Measurements from ENCODE around the gene DPP10. TPM values are rescaled to one million over a fixed set of nuclear protein-coding genes. Genes with fewer than 3 reads are reported as not detected.

DPP10 gene
- total RNA-seq, 4 donors from 2014 or later: 1.9 to 4.6 (median 3.9) TPM

DNA sequence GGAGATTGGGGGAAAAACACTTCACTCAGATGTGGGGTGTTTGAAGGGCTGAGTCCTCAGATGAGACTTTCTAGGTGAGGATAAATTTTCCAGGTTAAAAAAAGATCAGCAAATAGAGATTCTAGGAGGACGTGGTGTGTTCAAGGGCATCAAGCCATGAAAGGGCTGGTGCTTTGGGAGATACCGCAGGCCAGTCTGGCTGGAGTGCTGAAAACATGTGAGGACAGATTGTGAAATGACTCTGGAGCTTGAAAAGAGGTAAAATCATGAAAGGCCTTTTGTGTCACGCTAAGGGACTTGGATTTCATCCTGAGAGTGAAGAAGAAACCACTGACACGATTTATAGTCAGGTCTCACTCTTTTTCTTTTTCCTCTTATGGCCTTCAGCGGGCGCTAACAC is 320.5 kb downstream of the DPP10 start:
- WGBS, 2 donors (ENCODE audit: low coverage in 1 of 2): 74 to 75% methylated on average over 5 to 6 of the region's 6 CpGs
- H3K4me3 ChIP-seq: no peak overlapping the region
- H3K36me3 ChIP-seq: no peaks in the 10 kb centered on the region
- no peak overlapping the region for H3K27ac ChIP-seq
- no peaks in the 10 kb centered on the region for H3K4me1 ChIP-seq
- H3K27me3 ChIP-seq: peaks cover 10% of the 10 kb centered on the region
- no peak for ATAC-seq
- TF ChIP-seq EP300 (IDR thresholded peaks at IDR 0.05): no peak
- no peaks in the 10 kb centered on the region for H3K9me3 ChIP-seq

DNA sequence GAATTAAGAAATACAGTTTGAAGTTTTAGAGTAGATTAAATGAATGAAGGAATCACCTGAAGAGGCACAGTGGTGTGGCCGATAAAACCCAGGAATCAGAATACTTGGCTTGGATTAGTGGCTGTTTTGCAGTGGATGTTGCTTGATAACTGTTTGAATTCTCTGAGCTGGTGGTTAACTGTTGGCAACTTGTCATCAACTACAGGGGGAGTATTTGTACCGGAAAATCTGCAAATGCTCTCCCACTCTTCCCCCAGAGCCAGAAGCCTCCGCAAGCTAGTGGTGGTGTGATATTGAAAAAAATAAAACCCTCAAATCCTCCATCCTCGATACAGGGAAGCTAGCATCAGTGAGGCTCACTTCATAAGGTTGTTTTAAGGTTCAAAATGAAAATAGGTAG is 326.7 kb downstream of the DPP10 start:
- H3K27me3 ChIP-seq: no peaks in the 10 kb centered on the region
- WGBS, 2 donors (ENCODE audit: low coverage in 1 of 2): 57 to 89% methylated on average over 4 of the region's 4 CpGs
- H3K36me3 ChIP-seq: no peaks in the 10 kb centered on the region
- no peak for ATAC-seq
- H3K4me3 ChIP-seq: no peak overlapping the region
- H3K27ac ChIP-seq: no peak overlapping the region
- TF ChIP-seq POLR2AphosphoS5 (IDR thresholded peaks at IDR 0.05) (no peak), EP300 (IDR thresholded peaks at IDR 0.05) (no peak)
- H3K9me3 ChIP-seq: no peaks in the 10 kb centered on the region
- H3K4me1 ChIP-seq: no peaks in the 10 kb centered on the region

DNA sequence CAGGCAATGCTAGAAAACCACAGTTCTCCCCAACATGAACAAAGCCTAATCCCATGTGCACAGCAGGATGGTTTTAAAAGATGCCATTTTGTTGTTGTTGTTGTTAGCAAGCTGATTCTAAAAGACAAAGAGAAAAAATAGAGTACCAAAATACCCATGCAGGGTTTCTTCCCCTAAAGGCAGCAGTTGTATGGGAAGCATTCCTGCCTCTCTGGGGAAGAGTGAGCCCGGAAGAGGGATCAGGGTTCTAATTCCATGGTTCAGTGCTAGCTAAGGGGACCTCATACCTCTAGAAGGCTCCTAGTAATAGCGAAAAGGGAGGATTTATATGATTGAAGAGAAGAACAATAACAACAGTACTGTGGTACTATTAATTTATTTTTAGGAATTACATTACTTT is 327.6 kb downstream of the DPP10 start:
- no peak for ATAC-seq
- H3K4me3 ChIP-seq: no peak overlapping the region
- H3K9me3 ChIP-seq: no peaks in the 10 kb centered on the region
- H3K27ac ChIP-seq: no peak overlapping the region
- H3K4me1 ChIP-seq: no peaks in the 10 kb centered on the region
- TF ChIP-seq POLR2A (IDR thresholded peaks at IDR 0.05): no peak
- TF ChIP-seq POLR2AphosphoS5 (IDR thresholded peaks at IDR 0.05): no peak
- no peak for TF ChIP-seq EP300 (IDR thresholded peaks at IDR 0.05)
- TF ChIP-seq, protein P1, sequence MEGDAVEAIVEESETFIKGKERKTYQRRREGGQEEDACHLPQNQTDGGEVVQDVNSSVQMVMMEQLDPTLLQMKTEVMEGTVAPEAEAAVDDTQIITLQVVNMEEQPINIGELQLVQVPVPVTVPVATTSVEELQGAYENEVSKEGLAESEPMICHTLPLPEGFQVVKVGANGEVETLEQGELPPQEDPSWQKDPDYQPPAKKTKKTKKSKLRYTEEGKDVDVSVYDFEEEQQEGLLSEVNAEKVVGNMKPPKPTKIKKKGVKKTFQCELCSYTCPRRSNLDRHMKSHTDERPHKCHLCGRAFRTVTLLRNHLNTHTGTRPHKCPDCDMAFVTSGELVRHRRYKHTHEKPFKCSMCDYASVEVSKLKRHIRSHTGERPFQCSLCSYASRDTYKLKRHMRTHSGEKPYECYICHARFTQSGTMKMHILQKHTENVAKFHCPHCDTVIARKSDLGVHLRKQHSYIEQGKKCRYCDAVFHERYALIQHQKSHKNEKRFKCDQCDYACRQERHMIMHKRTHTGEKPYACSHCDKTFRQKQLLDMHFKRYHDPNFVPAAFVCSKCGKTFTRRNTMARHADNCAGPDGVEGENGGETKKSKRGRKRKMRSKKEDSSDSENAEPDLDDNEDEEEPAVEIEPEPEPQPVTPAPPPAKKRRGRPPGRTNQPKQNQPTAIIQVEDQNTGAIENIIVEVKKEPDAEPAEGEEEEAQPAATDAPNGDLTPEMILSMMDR (IDR thresholded peaks at IDR 0.05): no peak
- 96 to 97% methylated on average over 2 of the region's 2 CpGs for WGBS, 2 donors (ENCODE audit: low coverage in 1 of 2)
- H3K36me3 ChIP-seq: no peaks in the 10 kb centered on the region
- H3K27me3 ChIP-seq: no peaks in the 10 kb centered on the region

DNA sequence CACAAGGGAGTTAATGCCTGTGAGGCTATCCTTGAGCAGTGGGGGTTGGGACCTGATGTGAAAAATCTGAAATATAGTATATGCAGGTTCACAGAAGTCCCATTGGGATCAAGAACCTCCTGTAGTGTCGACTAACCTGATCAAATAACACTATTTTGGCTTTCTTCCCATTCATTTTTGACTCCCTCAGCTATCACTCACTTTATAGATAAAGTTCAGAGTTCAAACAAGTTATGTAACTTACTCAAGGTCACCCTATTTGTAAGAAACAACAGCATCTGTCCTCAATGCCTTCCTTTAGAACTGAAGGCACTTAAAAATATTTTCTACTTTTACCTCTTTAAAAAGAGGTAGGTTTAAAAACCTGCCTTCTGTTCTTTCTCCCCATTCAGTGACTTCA is 341.6 kb downstream of the DPP10 start:
- Histone ChIP-seq H3K4me1 (no peaks in the 10 kb centered on the region), H3K36me3 (no peaks in the 10 kb centered on the region), H3K4me3 (no peak overlapping the region), H3K27ac (no peak overlapping the region), H3K9me3 (no peaks in the 10 kb centered on the region), H3K27me3 (no peaks in the 10 kb centered on the region)
- ATAC-seq: no peak
- WGBS, 2 donors (ENCODE audit: low coverage in 1 of 2): 45 to 100% methylated on average over 1 of the region's 1 CpG
- no peak for TF ChIP-seq EP300 (IDR thresholded peaks at IDR 0.05)
- TF ChIP-seq, protein P1 (IDR thresholded peaks at IDR 0.05): no peak

DNA sequence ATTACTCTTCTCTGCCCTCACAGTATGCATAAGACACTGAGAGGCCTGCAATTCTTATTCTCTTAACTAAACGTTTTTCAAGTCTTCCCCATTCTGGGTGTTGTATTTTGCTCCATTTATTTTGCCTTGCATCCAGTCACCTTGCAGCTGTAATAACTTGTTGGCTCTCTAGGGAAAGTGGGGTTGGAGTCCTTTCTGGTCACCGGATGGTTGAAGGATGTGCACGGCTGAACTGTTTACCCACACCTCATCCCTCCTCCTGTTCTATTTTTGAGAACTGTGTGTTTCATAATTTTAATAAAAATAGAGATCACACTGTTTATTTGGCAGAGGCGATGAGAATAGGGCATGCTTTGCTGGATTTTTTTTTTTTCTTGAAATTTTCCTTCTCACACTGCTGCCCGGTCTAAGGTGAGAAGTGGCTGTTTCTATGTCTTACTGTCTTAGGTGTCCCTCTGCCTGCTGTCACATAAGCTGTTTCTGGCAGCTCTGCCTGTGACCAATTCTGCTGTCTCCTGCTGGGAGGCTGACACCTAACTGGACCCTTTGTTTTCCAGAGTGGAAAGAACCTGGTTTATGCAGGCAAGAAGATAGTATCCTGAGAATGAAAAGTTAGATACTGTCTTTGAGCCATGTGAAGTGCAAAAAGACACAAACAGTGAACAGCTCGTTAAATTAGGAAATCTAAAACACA is 342.6 kb downstream of the DPP10 start:
- Histone ChIP-seq H3K4me3 (no peak overlapping the region), H3K36me3 (no peaks in the 10 kb centered on the region), H3K27me3 (no peaks in the 10 kb centered on the region), H3K9me3 (no peaks in the 10 kb centered on the region), H3K4me1 (no peaks in the 10 kb centered on the region), H3K27ac (no peak overlapping the region)
- WGBS, 2 donors (ENCODE audit: low coverage in 1 of 2): 33 to 43% methylated on average over 5 to 6 of the region's 6 CpGs
- no peak for ATAC-seq
- no peak for TF ChIP-seq POLR2AphosphoS5 (IDR thresholded peaks at IDR 0.05)
- no peak for TF ChIP-seq EP300 (IDR thresholded peaks at IDR 0.05)
- TF ChIP-seq, protein P1 (IDR thresholded peaks at IDR 0.05): no peak

DNA sequence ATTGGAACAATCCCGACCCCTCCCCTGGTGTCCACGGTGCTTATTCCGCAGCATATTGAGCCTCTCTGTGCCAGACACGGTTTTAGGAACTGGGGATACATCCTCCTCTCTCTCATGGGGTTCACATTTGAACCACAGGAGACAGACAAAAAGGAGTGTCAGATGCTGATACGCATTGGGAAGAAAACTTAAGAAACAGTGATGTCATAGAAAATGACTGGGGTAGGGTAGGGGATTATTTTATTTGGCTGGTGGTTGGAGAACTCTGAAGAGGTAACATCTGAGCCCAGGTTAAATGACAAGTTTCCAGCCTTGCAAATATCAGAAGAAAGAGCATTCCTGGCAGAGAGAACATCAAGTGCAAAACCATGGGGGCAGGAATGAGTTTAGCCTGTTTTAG is 344.5 kb downstream of the DPP10 start:
- no peak for TF ChIP-seq EP300 (IDR thresholded peaks at IDR 0.05)
- TF ChIP-seq POLR2AphosphoS5 (IDR thresholded peaks at IDR 0.05): no peak
- TF ChIP-seq, protein P1 (IDR thresholded peaks at IDR 0.05): no peak
- no peak for TF ChIP-seq POLR2A (IDR thresholded peaks at IDR 0.05)
- no peak for ATAC-seq
- Histone ChIP-seq H3K27ac (no peak overlapping the region), H3K36me3 (no peaks in the 10 kb centered on the region), H3K27me3 (no peaks in the 10 kb centered on the region), H3K9me3 (no peaks in the 10 kb centered on the region), H3K4me1 (no peaks in the 10 kb centered on the region), H3K4me3 (no peak overlapping the region)
- 70 to 86% methylated on average over 2 of the region's 5 CpGs for WGBS, 2 donors (ENCODE audit: low coverage in 1 of 2)
